HG03196 (cell line): ENCODE measurements around the gene TSPAN9.

ENCODE experiments used
- ATAC-seq: cut with Tn5 transposase; IDR thresholded peaks from one replicate; pipeline ENCODE4 v1.9.1; 2021; ENCODE audit not compliant: unreplicated experiment

The TSPAN9 gene

DNA sequence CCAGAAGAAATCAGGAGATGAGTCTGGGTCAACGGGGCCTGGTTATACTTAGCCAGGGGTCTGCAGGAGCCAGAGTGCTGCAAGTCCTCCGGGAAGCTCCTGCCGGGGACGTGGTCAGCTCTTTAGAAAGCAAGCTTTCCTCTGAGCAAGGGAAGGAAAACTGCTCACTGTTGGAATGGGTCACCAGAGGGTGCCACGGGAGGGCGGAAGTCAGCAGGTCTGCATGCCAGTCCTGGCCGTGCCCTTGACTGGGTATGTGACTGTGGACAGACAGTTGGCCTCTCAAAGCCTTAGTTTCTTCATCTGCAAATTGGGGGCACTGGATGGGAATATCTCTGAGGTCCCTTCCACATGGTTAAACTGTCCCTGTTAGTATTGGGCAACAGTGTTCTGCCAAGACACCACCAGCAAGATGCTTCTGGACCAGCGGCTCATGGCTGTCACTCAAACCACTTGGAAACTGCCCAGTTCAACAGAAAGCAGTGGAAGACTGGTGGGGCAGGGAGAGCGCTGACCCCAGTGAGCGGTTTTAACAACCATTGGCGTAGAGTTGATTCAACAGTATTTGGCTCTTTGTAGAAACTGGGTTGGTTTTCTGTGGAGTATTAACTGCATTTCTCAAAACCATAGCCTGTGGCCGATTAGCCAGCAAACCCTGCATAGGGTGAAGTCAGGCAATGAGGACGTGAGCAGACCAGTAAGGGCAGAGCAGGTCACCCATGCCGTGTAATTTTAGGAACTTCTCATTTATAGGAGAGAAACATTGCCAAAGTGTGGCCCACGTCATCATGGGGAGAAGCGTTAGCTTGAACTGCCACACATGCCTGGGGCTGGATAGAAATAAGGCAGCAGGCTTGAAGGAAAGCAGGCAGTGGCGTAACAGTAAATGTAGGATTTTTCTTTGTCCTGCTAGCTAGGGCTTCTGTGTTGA is 249.9 kb downstream of the TSPAN9 start:
- no peak for ATAC-seq

DNA sequence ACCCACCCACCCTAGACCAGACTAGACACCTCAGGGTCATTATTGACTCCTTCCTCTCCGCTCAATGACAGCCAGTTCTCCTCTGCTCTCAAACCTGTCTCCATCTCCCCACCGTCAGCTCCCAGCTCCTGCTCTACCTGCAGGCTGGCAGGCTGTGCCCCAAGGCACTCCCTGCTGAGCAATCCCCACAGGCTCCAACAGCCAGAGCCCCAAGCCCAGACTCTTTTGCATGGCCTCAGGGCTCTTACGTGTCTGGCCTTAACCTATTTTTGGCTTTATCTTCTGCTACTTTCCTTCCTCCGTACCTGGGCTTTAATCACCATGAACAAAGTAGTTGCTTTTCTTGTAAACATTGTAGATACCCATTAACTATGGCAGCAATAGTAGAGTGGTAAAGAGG is 250.9 kb downstream of the TSPAN9 start:
- no peak for ATAC-seq

DNA sequence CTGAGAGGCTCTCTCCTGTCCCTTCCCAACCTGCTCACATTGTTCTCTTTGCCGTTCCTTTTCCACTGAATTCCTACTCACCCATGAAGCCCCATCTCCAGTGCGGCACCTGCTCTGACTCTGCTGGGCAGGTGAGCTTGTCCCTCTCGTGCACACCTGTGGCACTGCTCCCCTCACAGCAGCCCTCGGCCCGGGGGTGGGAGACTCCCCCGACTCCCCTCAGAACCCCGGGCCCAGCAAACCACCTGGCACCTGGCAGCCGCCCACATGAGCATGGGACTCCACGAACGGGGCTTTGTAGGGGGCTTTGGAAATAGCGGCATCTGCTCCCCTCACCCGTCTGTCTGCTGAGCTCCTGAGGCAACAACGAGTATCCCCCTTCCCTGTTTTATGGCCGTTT is 251.4 kb downstream of the TSPAN9 start:
- ATAC-seq = no peak

DNA sequence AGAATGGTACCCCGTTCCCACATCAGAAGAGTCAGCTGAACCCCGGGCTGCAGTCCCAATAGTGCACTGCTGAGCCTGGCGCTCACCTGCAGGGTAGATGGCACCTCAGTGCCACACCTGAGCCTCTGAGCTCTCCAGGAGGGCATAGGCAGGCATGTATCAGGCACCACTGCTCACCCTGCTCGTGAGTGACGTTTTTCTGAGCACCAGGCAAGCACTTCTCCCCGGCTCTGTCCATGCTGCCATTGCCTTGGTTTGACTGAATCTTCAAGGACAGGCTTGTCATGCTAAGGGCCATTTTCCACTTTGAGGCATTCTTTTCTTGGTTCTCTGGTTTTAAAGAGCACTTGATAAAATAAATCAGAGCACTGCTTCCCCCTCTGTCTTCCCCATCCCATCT is 252.2 kb downstream of the TSPAN9 start:
- ATAC-seq = no peak

DNA sequence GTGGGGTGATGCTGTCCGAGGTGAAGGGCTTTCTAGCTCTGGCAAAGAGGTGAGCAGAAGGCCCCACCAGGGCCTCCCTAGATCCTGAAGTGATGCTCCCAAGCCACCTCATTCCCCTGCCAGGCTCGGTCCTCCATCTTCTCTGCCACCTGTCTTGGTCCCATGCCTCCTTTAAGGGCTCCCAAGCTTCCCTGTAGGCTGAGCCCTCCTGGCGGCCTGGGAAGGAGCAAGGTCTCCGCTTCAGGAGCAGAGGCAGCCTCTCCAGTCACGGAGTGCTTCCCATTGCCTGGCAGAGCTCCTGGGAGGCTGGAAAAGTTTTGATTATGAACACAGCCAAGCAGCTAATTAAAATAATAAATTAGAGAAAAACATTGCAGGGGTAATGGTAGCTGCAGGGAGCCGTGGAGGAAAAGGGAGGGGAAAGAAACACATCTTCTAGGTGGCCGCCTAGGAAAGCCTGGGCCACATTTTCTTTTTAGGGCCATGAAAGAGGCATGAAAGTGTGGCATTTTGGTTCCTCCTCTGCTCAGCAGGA is 253.9 kb downstream of the TSPAN9 start:
- no peak for ATAC-seq

DNA sequence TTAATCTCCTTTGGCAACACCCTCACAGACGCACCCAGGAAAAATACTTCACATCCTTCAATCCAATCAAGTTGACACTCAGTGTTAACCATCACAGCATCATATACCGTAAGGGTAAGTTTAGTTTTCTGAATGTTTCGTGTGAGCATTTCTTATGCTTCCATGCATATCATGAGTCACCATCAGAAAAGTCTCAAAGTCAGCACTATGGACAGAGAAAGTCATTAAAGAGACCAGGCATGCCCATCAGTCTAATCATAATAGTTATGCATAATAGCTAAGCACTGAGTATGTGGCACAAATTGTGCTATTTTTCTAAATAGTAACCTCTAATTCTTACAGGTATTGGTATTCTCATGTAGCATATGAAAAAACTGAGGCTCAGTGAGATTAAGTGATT is 255.0 kb downstream of the TSPAN9 start:
- ATAC-seq = no peak

DNA sequence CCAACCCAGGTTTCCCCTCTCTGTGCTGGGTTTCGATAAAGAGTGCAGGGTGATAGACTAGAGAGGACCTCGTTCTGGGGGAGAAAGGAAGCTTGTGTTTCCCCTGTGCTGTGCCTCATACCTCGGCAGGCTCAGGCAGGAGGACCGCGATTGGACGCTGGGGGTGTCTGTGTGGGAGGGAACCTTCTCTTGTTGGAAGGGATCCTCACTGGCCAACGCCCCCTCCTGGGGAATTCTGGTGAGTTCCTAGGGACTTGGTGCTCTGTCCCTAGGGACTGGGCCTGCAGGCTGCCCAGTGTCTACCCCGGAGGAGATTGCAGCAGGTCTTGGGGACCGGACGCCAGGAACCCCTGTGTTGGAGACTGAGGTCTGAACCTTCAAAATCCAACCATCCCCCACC is 256.4 kb downstream of the TSPAN9 start:
- ATAC-seq = no peak

DNA sequence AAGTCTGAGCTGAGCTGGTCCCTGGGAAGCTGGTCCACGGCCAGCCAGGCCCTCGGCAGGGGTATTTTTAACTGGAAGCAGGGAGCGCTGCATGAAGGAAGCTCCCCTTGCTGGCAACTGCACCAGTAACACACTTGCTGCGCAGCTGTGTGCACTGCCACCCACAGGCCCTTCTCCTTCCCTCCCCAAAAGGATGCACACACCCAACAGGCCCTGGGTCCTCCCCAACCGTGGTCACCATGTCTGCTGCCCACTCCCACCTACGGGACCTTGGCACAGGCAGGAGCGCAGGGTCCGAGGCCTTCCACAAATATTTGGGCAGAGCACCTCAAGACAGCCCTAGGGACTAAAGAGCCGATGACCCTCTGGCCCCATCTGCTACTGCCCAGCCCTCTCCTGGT is 256.8 kb downstream of the TSPAN9 start:
- ATAC-seq = no peak

DNA sequence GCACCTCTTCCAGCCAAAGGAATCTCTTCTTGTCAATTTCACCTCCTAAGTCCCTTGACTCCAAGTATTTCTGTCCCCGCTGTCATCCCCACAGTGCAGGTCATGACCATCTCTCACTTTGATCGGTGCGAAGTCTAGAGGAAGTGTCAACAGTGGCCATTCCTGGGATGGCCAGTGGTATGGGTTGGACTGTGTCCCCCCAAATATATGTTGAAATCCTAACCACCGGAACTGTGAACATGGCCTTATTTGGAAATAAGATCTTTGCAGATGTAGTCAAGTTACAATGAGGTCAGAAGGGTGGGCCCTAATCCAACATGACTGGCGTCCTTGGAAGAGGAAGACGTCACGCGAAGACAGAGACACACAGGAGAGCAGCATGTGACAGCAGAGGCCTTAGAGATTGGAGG is 257.9 kb downstream of the TSPAN9 start:
- no peak for ATAC-seq
